ENCODE results near the gene DCAF7.

DCAF7 gene, protein sequence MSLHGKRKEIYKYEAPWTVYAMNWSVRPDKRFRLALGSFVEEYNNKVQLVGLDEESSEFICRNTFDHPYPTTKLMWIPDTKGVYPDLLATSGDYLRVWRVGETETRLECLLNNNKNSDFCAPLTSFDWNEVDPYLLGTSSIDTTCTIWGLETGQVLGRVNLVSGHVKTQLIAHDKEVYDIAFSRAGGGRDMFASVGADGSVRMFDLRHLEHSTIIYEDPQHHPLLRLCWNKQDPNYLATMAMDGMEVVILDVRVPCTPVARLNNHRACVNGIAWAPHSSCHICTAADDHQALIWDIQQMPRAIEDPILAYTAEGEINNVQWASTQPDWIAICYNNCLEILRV

GRCh38 chr17:63549946-63550816 is at the start of gene DCAF7:
Gene DCAF7, plus strand, starts transcription at chr17:63550477. Its CDS starts 201 bp downstream, at chr17:63550678.
- peak; percentile 100 for DNase-seq

DNA sequence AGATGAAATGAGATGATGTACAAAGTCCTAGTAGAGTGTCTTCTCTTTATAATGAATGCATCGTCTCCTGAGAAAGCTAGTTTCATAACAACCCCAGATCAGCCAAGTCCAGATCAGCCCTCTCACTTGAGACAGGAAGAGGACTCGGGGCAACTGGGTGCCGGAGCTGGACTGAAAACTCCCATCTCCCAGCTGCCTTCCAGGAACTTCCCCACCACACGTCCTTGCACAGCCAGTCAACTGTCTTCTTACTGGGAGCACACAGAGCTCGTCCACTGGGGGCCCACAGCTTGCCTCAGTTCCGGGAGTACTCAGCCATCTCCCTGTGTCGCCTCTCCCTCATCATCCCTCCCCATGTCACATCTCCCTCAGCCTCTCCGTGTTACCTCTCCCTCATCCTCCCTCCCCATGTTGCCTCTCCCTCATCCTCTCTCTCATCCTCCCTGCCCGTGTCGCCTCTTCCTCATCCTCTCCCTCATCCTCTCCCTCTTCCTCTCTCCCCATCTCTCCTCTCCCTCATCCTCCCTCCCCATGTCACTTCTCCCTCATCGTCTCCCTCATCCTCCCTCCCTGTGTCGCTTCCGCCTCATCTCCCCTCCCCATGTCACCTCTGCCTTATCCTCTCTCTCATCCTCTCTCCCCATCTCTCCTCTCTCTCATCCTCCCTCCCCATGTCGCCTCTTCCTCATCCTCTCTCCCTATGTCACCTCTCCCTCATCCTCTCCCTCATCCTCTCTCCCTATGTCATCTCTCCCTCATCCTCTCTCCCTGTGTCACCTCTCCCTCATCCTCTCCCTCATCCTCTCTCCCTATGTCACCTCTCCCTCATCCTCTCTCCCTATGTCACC is 49.5 kb upstream of the DCAF7 start:
- no peak for DNase-seq

DNA sequence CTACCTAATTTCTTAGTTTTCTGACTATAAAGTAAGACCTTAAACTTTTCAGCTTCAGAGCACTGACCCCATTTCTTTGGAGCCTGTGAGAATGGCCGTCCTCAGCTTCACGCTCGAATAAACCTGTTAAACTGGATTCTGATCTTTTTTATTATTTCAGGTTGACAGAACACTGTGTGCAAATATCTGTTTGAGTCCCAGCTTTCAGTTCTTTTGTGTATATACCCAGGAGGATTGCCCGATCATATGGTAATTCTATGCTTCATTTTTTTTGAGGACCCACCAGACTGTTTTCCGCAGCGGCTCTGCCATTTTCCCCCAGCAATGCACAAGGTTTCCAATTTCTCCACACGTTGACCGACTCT is 47.0 kb upstream of the DCAF7 start:
- DNase-seq, result no peak

GRCh38 chr17:63504261-63504660 is 46.0 kb upstream of the DCAF7 start:
- no peak for DNase-seq

DNA sequence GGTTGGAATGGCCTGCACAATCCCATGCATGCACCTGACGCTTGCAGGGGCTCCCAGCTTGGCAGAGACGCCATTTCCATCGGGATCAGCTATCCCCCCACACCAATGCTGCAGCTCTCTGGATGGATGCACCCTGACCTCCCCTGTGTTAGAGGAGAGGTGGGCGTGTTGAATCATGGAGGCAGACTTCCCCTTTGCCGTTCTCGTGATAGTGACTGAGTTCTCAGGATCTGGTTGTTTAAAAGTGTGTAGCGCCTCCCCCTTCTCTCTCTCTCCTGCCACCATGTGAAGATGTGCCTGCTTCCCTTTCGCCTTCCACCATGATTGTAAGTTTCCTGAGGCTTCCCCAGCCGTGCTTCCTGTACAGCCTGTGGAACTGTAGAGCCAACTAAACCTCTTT is 44.9 kb upstream of the DCAF7 start:
- DNase-seq, result no peak

GRCh38 chr17:63506627-63507026 is 43.6 kb upstream of the DCAF7 start:
- DNase-seq, result no peak

DNA sequence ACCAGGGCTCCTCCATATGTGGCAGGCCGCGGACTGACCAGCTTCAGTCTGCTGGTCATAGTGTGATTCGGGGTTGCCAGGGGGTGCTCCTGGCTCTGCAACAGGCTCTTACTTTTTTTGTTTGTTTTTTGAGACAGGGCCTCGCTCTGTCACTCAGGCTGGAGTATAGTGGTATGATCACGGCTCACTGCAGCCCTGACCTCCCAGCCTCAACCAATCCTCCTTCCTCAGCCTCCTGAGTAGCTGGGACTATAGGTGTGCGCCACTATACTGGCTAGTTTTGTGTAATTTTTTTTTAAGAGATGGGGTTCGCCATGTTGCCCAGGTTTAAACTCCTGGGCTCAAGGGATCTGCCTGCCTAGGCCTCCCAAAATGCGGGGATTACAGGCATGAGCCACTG is 38.9 kb upstream of the DCAF7 start:
- no peak for DNase-seq

GRCh38 chr17:63512388-63512787 is 37.9 kb upstream of the DCAF7 start:
- no peak for DNase-seq

DNA sequence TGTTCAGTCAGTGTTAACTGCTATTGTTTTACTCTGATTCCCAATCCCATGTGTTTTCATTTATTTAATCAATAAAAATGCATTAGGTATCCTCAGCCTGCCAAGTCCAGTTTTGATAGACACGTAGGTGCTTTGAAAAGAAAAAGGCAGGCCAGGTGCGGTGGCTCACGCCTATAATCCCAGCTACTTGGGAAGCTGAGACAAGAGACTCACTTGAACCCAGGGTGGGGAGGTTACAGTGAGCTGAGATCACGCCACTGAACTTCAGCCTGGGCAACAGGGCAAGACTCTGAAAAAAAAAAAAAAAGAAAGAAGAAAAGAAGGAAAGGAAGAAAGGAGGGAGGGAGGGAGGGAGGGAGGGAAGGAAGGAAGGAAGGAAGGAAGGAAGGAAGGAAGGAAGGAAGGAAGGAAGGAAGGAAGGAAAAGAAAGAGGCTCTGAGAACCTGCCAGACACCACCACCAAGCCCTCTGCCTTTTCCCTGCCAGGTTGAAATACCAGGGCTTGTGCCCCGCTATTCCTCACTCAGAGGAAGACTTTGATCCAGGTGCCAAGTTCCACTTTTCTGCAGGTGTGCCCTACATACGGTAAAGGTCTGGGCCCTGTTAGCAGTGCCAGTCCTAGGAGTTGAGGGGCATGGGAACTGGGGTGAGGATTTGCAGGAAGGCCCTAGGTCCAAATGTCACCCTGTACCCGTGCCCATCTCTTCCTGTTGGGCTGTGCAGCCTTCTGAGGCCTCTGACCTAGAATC is 37.2 kb upstream of the DCAF7 start:
- no peak for DNase-seq

GRCh38 chr17:63514477-63514876 is 35.8 kb upstream of the DCAF7 start:
- no peak for DNase-seq

DNA sequence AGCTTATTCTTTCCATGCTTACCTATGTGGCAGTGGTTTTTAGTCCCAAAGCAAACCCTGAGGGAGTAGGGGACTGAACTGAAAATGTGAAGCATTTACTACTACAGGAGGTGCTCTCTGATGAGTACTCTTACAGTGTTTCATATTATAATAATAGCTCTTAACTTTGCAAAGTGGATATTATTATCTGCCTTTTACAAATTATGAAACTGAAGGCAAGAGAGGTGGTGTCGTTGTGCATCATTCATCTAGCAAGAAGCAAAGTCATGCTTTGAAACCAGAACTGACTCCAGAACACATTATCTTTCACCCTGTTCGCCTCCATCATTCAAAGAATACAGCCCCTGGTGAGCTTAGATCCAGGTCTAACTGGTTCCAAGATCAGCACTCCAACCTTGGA is 35.3 kb upstream of the DCAF7 start:
- no peak for DNase-seq

GRCh38 chr17:63515426-63515825 is 34.9 kb upstream of the DCAF7 start:
- DNase-seq, result no peak

DNA sequence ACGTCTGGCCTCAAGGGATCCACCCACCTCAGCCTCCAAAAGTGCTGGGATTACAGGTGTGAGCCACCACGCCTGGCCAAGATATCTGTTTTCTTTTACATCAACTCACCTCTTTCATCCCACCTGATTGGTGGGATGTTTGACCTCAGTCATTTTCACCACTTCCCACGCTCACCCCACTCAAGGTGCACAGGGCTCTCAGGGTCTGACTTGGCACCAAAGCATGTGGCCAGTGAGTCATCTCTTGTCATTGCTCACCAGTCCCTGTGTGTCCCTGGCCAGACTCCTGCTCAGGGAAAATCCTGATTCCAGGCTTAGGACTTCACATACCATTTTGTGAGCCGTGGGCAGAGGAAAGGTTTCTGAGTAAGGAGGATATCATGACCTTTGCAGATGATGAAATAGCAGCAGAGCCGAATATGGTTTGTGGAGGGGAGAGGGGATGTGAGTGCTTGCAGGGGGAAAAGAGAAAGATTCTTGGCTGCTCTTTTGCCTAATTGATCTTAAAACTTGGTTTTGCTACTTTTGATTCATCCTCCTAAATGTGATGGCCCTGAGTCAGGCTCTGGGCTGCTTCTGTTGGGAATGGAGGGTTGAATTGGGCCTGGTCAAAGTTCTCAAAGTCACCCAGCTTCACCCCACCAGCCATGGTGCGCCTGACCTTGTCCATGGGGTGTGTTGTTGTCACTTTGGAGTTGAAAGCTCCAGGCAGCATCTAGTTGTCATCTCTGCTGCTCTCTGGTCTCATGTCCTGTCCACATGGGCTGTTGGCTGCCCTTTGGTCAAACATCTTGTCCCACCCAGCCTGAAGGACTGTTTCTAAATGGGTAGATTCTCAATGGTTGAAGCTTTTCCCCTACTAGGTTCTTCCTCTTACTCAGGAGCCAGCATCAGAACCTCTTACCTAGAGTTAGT is 33.1 kb upstream of the DCAF7 start:
- no peak for DNase-seq

DNA sequence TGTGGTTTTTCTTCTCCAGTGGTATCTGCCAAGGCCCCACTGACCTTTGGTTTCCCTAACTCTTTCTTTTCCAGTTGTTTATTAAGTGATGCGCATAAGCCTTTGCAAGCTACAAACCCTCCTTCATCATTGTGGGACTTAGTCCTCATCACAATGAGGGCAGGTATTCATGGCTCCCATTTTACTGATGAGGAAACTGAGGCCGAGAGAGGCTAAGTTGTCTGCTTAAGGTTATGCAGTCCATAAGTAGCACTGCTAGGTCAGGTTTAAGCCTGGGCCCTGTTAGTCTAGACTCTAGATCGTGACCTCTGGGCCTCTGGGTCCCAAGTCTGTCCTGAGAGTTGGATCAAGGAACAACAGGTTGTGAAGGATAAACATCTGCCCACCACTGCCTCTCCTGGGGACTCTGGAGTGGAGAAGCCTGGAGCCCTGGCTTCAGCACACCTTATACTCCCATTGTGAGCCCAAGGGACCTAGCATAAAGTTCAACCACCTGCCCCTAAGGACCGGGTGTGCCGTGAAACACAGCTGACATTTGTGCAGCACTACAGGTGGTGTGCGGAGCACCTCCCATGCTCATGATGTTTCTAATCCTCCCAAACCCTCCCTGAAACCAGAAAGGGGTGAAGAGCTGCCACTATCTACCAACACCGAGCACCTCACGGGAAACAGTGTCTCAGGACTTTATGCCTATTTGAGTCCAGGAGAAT is 32.3 kb upstream of the DCAF7 start:
- DNase-seq, result no peak

- DNase-seq, result no peak
Observed at GRCh38 chr17:63519116-63519881, 31.0 kb upstream of the DCAF7 start.

- no peak for DNase-seq
Observed at GRCh38 chr17:63519972-63520882, 30.1 kb upstream of the DCAF7 start.

DNA sequence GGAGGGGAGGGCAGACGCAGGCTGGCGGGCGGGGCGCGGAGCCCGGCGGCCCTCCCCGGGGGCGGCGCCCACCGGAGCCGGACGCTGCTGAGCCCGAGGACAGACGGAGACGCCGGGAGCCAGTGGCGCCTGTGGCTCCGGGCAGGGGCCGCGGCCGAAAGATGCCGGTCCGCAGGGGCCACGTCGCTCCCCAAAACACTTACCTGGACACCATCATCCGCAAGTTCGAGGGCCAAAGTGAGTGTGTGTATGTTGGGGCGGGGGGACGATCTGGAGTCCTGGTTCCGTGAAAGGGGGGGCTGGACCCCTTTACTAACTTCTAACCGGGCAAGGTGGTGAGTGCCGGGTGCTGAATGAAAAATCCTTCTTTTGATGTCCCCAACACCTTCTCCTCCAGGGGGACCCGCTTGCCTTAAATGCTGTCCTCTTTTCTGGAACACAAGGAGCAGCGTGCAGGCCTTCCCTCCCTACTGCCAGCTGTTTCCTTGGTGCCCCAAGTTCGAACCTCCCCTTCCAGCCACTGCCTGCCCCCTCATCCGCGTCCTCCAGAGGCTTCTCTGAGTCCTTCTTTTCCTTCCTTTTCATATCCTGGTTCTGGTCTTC is 26.9 kb upstream of the DCAF7 start, which contains the start of gene KCNH6:
TSS of gene KCNH6 (plus strand) at position 106 of the 603 bp plus-strand sequence. CDS start at position 162, 56 bp downstream.
- DNase-seq, result peak; percentile 60

GRCh38 chr17:63524051-63524450 is 26.2 kb upstream of the DCAF7 start:
- no peak for DNase-seq
